ENCODE measurements around the gene GNAQ.
A peak's percentile ranks its signal among the peaks of the same experiment; 100 is the strongest.

GNAQ gene

DNA sequence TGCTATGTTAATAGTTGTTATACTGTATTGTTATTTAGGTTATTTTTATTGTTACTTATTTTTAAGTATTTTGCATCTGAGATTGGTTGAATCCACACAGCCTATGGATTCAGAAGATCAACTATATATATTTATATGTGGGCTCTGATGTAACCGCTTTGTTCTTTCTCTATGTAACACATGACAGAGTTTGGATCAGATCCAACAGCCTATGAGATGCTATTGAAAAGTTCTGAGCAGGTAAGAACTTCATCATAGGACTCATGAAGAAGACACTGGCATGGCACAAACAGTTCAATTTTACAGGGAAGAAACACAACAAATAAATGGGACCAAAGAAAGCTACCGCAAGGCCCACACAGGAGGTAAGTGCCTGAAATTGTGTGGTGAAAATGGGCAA is 93.4 kb downstream of the GNAQ start:
- TF ChIP-seq, protein P1, sequence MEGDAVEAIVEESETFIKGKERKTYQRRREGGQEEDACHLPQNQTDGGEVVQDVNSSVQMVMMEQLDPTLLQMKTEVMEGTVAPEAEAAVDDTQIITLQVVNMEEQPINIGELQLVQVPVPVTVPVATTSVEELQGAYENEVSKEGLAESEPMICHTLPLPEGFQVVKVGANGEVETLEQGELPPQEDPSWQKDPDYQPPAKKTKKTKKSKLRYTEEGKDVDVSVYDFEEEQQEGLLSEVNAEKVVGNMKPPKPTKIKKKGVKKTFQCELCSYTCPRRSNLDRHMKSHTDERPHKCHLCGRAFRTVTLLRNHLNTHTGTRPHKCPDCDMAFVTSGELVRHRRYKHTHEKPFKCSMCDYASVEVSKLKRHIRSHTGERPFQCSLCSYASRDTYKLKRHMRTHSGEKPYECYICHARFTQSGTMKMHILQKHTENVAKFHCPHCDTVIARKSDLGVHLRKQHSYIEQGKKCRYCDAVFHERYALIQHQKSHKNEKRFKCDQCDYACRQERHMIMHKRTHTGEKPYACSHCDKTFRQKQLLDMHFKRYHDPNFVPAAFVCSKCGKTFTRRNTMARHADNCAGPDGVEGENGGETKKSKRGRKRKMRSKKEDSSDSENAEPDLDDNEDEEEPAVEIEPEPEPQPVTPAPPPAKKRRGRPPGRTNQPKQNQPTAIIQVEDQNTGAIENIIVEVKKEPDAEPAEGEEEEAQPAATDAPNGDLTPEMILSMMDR (IDR thresholded peaks at IDR 0.05): no peak
- DNase-seq (ENCODE audit: low spot score): no peak
- Histone ChIP-seq H3K27ac (no peak overlapping the region), H3K4me3 (no peak overlapping the region)

DNA sequence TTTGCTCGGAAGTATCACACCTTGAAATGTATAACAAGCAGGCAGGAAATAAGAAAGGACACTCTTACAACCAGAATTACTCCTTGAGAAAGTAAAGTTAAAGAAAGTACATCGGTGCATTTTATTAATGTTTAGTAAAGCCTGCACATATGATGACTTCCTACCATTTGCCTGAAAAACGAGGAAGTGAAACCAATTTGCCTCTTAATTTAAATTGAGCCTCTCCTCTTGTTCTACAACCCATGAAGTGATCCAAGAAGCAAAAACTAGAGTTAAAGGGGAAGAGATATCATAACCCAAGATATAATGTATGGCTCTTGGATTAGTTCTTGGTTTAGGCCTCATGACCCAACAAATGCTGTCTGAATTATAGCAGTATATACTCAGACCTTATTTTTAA is 95.6 kb downstream of the GNAQ start:
- no peak for DNase-seq (ENCODE audit: low spot score)
- no peak overlapping the region for H3K4me3 ChIP-seq
- TF ChIP-seq, protein P1 (IDR thresholded peaks at IDR 0.05): no peak
- H3K27ac ChIP-seq: no peak overlapping the region

DNA sequence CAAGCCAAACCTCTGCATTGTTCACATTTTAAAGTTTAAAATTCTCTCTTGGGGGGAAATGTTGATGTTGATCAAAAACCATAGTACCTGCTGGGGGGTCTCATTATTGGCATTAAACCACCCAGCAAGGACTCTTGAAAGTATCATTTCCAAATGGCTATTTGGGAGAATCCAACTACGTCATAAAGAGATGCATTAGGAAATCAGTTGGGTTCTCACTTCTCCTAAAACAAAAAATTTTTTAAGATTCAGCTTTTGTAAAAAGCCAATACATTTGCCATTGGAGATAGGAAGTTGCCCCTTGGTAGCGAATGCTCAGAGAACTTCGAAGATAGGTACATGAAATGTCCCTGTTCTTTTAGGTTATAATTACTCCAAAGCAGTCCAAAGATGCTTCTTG is 96.4 kb downstream of the GNAQ start:
- no peak for DNase-seq (ENCODE audit: low spot score)
- no peak overlapping the region for H3K4me3 ChIP-seq
- H3K27ac ChIP-seq: no peak overlapping the region
- TF ChIP-seq, protein P1 (IDR thresholded peaks at IDR 0.05): no peak

DNA sequence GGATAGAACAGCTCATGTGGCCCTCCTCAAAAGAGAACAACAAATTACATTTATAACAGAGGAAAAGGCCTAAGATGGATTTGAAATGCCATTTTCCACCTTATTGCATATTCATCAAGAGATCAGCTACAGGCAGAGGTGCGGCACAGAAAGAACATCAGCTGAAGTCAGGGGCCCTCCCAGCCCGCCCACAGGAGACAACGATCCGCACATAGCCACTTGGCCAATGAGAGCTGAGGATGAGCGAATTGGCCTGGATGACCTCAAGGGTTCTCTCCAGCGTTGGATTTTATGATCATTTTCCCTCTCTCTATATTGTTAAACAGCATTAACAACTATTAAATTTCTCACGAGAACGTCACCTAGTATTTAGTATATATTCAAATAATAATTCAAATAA is 97.6 kb downstream of the GNAQ start:
- H3K27ac ChIP-seq: no peak overlapping the region
- TF ChIP-seq, protein P1 (IDR thresholded peaks at IDR 0.05): no peak
- H3K4me3 ChIP-seq: no peak overlapping the region
- no peak for DNase-seq (ENCODE audit: low spot score)

DNA sequence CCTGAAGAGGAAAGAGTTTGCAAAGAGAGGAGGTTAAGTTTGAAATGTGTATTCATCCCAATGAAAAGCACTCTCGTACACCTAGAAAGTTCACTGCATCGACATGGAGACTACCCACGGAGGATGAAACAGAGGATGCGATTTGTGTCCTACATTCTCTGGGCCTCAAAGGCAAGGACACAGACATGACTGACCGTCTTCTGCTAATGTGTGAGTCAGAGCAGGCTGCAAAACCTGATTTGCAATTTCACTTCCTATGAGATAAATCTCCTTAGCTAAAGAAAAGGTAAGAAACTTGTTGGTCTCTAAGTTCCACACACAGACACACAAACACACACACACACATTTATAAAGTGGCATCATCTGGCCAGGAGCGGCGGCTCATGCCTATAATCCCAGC is 98.6 kb downstream of the GNAQ start:
- Histone ChIP-seq H3K4me3 (no peak overlapping the region), H3K27ac (no peak overlapping the region)
- no peak for DNase-seq (ENCODE audit: low spot score)
- TF ChIP-seq, protein P1 (IDR thresholded peaks at IDR 0.05): no peak

DNA sequence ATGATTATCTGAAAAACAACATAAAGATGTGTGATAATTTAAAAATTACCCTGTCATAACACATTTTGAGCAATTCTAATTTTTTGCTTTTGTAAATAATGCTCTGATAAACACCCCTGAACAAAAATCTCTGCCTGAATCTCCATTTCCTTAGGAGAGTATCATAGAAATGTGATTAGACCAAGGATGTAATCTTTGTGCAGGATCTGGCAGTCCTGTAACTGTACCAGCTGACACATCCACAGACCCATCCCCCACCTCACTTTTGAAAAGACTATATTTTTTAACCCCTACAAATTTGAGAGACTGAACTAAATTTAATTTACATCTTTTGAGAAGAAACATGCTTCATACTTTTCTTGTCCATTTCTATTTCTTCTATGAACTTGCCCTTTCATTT is 101.7 kb downstream of the GNAQ start:
- TF ChIP-seq, protein P1 (IDR thresholded peaks at IDR 0.05): no peak
- DNase-seq (ENCODE audit: low spot score): no peak
- Histone ChIP-seq H3K27ac (no peak overlapping the region), H3K4me3 (no peak overlapping the region)

DNA sequence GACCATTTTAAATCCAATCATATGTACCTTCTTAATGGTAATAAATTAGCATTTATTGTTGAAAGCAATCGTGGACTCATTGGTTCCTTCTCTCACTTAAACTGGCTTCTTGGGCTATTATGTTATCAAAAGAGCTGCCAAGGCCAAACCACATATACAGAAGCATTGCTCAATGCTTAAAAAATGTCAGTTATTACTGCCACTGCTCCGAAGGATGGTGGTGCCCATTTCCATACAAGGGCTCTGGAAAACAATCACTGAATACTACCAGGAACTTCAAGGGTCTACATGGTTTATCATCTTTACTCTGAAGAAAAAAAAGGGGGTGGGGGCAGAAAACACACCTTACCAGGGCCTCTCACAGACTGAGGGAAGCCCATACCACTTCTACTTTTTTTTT is 104.3 kb downstream of the GNAQ start:
- Histone ChIP-seq H3K27ac (peak overlapping the region; percentile 32 to 73), H3K4me3 (no peak overlapping the region)
- TF ChIP-seq, protein P1 (IDR thresholded peaks at IDR 0.05): no peak
- DNase-seq (ENCODE audit: low spot score): no peak
